22Rv1 (cell line): ENCODE measurements around the gene KLK3.

Experiments used
- ZFX ChIP-seq: fragments of 450-650 bp; IDR thresholded peaks from 2 replicates; pipeline ENCODE4 v1.6.1; 2017; ENCODE audit warnings: antibody characterized with exemption, borderline replicate concordance
- TF ChIP-seq, protein P1 (sequence below): fragments of 450-650 bp; IDR thresholded peaks from 2 replicates; pipeline ENCODE4 v1.5.1; 2017; ENCODE audit warnings: mild to moderate bottlenecking

DNA sequence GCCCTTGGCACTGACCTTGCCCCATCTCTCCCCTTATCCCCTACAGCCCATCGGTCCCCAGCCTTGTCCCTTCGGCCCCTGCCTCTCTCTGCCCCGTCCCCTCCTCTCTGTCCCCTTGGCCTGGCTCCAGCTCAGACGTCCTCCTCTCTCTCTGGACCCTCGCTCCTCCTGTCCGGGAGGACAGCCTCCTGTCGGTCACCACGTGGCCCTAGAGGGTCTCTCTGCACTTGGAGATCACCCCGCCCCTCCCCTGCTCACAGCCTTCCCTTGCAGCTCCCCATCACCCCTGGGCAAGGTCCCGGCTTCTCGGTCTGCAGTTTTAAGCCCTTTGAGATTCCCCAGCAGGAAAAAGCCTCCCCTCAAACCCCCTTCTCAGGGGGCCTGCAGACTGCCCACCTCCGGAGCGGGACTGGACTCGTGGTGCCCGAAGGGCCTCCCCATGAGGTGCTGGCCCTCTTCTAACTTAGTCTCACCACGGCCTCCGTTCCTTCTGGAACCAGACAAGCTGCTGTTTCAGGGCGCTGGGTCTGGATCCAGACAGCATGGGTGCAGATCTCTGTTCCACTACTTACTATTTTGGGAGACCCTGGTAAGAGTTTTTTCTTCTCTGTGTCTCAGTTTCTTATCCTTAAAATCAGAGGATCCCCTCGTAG is 18.0 kb upstream of the KLK3 start:
- TF ChIP-seq, protein P1, sequence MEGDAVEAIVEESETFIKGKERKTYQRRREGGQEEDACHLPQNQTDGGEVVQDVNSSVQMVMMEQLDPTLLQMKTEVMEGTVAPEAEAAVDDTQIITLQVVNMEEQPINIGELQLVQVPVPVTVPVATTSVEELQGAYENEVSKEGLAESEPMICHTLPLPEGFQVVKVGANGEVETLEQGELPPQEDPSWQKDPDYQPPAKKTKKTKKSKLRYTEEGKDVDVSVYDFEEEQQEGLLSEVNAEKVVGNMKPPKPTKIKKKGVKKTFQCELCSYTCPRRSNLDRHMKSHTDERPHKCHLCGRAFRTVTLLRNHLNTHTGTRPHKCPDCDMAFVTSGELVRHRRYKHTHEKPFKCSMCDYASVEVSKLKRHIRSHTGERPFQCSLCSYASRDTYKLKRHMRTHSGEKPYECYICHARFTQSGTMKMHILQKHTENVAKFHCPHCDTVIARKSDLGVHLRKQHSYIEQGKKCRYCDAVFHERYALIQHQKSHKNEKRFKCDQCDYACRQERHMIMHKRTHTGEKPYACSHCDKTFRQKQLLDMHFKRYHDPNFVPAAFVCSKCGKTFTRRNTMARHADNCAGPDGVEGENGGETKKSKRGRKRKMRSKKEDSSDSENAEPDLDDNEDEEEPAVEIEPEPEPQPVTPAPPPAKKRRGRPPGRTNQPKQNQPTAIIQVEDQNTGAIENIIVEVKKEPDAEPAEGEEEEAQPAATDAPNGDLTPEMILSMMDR = no peak
- no peak for TF ChIP-seq ZFX
